A673 (cell line): ENCODE measurements around the gene ZSCAN12.

Experiments used
- CTCF ChIP-seq: fragments of 300-800, 200-600 bp; sonication (generic); conservative IDR thresholded peaks from 2 replicates; pipeline ENCODE4 v1.5.1; 2017; ENCODE audit warnings: low read depth, mild to moderate bottlenecking, antibody characterized with exemption, low read length, moderate library complexity, mixed read lengths
- EZH2 ChIP-seq: fragments of 200-600 bp; sonication (generic); IDR thresholded peaks from 2 replicates; pipeline ENCODE4 v1.6.1; 2017; ENCODE audit warnings: borderline replicate concordance, low read depth, mild to moderate bottlenecking, mixed read lengths, antibody characterized with exemption, low read length; ENCODE audit not compliant: poor library complexity, severe bottlenecking

GRCh38 chr6:28383235-28384142 lies 16.1 kb downstream of the ZSCAN12 start:
- TF ChIP-seq CTCF (peak; percentile 37; the same call in 1 of the 2 replicates), EZH2 (no peak)
